ENCODE data around the gene RPL22L1.
"Not testable (repeated sequence)": the region's sequence is repeated elsewhere in the genome, so short reads cannot be mapped to it uniquely, and the experiment has no call there.

Gene RPL22L1

DNA sequence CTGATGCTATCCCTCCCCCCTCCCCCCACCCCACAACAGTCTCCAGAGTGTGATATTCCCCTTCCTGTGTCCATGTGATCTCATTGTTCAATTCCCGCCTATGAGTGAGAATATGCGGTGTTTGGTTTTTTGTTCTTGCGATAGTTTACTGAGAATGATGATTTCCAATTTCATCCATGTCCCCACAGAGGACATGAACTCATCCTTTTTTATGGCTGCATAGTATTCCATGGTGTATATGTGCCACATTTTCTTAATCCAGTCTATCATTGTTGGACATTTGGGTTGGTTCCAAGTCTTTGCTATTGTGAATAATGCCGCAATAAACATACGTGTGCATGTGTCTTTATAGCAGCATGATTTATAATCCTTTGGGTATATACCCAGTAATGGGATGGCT, 8.7 kb upstream of the RPL22L1 start:
- DNase-seq (ENCODE audit: low read depth), result not testable (repeated sequence)

DNA sequence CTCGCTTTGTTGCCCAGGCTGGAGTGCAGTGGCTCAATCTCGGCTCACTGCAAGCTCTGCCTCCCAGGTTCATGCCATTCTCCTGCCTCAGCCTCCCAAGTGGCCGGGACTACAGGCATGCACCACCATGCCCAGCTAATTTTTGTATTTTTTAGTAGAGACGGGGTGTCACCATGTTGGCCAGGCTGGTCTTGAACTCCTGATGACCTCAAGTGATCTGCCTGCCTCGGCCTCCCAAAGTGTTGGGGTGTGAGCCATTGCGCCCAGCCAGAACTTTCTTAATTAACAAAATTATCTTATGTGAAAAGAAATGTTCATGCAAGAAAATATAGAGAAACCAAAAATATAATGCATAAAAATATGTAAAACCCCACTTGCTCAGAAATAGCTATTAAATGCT, 7.3 kb upstream of the RPL22L1 start:
- not testable (repeated sequence) for DNase-seq (ENCODE audit: low read depth)

DNA sequence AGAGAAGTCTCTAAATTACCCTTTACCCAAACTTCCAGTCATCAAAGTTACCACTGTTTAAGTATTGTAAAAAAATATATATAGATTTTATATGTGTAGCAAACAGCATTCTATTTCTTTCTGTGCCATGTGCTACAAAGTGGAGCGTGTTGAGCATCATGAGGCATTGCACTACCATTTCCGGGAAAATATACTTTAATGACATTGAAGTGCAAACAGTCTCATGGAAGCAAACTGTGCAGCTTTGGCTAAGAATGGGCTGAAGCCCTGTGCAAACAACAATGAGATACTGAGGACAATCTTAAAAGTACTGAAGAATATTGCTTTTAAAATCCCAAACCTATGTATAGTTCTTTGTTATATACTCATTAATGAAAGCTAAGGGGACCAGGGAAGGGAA, 6.5 kb upstream of the RPL22L1 start:
- DNase-seq (ENCODE audit: low read depth), result no peak

DNA sequence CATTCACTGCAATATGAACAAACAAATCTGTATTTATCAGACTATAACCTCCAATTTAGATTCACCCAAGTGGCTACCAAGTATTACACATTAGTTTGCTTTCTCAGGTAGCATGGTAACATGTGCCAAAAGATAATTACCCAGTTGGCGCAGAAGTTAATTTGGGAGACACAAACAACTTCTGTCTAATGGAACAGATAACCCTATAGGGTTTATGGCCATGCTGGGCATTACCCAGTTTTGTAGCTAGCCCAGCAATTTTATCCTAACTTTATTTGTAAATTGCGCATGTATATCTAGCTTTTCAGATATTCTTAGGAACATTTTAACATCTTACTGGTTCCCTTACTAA, 780 bp downstream of the RPL22L1 start:
- DNase-seq (ENCODE audit: low read depth), result no peak

DNA sequence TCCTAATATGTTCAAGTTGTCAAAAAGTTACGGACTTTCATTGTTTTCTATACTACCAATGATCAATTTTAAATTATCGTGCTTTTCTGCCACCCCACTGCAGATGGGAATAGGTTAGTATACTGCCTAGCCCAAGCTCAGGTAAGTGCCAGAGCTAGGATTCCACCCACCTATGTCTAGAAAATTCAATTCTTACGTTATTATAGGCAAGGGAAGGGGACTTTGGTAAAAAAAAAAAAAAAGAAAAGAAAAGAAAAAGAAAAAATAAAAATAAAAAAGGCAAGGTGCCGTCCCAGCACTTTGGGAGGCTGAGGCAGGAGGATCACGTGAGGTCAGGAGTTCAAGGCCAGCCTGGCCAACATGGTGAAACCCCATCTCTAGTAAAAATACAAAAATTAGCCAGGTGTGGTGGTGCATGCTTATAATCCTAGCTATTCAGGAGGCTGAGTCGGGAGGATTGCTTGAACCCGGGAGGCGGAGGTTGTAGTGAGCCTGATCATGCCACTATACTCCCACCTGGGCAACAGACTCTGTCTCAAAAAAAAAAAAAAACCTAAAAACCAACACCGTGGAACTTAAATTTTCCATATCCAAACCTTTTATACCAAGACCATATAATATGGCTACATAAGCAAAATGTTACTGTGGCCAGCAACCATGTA, 1.3 kb downstream of the RPL22L1 start:
- no peak for DNase-seq (ENCODE audit: low read depth)

DNA sequence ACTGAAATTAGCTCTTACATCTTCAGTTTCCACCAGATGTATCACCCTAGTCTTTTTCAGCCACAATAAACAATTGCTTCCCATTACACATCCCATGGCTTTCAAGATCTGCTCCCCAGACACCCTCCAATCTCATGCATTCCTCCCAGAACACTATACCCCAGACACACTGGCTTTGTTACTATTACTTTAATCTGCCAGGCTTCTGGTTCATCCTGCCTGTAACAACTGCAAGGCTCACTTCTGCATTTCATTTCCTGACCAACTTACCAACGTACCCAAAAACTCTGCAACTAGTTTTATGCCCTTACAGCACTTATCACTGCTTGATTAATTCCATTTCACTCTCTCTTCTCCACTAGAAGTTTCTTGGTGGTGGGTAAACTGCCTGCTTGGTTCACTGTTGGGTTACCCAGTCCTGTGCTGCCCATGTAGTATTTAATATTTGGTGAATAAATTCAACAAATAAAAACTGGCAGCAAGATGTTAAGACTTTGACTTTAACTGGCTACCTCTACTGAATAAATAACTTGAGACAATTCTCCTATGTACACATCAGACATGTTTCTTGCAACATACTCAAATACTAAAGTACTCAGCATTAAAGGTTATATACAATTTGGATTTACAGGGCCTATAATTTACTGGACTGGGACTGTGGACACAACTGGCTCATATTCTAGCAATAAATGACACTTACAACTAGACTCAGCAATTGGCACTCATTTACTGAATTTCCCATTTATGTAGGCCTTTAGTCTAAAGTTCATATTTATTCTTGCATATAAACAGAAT, 2.7 kb downstream of the RPL22L1 start:
- no peak for DNase-seq (ENCODE audit: low read depth)

DNA sequence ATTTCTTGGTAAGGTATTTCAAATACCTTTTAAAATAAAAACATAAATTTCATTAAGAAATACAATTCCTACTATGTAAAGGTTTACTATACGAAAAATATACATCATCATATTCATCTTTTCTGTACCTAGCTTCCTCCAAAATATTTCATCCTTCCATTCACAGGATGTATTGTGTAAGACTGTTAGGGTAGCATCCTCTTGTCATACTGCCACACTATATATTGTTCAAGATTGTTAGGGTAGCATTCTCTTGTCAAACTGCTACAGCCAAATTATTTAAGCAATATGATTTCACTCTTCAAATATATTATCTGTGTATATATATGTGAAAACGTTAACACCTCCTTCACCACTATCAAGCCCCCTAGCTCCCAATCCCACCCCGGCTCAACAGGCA, 3.5 kb downstream of the RPL22L1 start:
- DNase-seq (ENCODE audit: low read depth), result no peak

DNA sequence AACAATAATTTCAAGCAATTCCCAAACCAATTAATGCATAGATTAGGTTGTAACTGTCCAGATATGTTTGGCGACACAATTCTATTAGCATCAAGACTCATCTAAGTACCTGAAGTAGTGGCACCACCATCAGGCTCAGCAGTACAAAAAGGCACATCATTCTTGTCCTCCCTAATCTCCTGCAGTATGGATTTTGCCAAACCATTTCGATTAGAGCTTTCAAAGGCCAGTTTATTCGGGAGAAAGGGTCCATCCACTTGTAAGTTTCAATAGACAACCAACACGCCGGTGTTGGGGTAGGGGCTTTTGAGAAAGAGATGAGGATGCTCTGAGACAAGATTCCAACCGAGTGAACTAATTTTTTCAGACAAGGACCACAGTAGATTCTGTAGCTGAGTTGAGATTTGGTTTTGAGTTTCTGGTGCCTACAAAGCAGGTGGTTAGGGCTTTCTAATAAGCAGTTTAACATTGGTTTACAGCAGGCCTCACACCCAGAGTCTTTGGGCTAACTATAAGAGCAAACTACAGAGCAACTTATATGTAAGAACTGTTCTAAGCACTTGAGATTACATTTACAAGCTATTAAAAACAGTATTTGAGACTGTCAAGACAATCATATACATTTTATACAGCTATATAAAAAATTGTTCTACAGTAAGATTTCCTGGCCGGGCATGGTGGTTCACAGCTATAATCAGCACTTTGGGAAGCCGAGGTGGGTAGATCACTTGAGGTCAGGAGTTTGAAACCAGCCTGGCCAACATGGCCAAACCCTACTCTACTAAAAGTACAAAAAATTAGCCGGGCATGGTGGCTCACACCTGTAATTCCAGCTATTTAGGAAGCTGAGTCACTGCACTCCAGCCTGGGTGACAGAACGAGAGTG, 4.5 kb downstream of the RPL22L1 start:
- no peak for DNase-seq (ENCODE audit: low read depth)

DNA sequence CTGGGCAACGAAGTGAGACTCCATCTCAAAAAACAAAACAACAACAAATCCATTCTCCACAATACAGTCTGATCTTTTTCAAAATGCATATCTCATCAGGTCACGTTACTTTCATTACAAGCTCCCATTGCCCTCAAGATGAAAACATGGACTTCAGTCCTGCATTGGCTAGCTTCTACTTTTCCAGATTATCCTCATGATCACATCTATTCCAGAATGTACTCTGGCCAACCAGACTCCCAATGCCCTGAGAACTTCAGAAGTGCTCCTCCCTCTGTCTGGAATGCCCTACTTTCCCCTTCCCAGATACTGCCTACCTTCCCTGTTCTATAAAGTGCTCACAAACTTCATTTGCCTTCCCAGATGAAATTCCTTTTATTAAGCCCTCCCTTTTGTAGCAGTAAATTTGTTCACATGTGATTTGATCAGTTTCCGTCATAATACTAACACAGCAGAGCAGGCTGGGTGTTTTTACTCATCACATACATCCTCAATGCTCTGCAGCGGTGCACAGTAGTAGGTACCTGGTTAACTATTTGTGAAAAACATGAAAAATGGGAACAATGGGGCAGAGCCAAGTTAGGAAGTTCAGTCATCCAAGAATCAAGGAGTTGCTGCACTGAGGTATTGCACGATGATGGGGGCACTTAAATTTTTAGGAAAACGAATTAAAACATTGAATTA, 5.3 kb downstream of the RPL22L1 start:
- DNase-seq (ENCODE audit: low read depth), result no peak

DNA sequence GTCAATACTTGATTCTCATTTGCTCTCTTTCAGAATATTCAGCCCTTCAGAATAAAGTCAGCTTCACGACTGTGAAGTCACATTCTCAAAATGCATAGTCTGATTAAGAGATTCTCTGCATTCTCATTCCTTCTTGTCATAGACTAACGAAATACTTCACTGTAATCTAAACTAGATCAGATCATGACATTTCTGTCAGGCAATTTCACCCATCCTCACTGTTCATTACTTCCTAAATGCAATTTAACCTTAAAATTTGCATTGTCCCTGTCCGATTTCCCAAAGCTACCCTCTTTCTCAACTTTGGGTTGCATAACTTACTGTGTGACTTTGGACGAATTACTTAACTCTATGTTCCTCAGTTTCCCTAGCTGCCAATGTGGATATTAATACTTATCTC, 6.2 kb downstream of the RPL22L1 start:
- no peak for DNase-seq (ENCODE audit: low read depth)

DNA sequence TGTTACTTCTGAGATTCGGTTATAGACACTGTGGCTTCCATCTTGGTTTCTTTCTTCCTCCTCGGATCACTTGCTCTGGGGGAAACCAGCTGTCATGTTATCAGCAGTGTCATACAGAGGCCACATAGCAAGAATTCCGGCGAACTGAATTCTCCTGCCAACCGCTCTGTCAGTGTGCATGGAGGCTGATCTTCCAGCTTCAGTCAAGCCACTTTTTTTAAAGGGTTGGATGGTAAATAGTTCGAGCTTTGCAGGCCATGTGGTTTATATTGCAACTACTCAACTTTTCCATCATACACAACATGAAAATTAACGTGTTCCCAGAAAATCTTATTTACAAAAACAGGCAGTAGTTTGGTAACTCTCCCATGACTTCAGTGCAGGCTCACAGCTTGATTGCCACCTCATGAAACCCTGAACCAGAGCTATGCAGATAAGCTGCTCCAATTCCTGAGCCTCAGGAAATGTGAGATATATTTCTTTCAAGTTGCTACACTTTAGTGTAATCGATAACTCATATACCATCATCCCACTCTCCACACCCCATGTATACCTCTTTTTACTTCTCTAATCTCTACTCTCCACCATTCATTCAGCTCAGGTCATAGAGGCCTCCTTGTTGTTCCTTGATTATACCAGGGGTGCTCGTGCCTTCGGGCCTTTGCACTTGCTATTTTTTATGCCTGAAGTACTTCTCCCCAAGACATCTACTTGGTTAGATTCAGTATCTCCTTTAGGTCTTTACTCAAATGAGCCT, 7.2 kb downstream of the RPL22L1 start:
- DNase-seq (ENCODE audit: low read depth), result no peak

DNA sequence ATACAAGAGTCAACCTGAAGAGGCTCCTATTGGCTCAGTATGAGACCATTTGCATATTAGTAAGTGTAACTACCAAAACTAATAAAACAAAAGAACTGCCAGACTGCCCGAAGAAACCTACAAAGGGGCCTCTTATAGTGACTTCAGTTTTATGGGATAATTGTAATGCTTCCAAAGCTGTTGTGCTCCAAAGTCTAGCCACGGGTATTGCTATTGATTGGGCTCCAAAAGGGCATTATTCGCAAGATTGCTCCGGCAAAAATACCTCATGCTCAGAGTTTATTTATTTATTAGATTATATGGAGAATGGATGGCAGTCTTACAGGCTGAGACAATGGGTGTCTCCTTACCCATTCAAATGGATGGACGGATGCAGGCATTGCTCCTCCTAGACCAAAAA, 11.4 kb downstream of the RPL22L1 start:
- DNase-seq (ENCODE audit: low read depth), result no peak

DNA sequence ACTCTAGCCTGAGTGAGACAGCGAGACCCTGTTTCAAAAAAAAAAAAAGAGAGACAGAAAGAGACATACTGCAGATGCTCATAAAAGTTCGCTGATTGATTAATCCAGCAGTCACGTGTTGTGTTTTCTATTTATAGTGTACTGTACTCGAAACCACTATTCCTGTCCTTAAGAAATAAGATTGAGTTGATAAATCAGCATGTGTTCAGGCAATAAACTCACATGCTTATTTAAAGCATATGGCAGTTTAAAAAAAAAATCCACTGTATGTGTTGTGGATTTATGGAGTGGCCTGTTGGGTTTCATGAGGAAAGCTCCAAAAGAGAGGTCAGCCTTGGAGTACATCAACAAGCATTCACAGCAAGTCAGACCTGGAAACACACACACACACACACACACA, 17.7 kb downstream of the RPL22L1 start:
- DNase-seq (ENCODE audit: low read depth), result no peak

DNA sequence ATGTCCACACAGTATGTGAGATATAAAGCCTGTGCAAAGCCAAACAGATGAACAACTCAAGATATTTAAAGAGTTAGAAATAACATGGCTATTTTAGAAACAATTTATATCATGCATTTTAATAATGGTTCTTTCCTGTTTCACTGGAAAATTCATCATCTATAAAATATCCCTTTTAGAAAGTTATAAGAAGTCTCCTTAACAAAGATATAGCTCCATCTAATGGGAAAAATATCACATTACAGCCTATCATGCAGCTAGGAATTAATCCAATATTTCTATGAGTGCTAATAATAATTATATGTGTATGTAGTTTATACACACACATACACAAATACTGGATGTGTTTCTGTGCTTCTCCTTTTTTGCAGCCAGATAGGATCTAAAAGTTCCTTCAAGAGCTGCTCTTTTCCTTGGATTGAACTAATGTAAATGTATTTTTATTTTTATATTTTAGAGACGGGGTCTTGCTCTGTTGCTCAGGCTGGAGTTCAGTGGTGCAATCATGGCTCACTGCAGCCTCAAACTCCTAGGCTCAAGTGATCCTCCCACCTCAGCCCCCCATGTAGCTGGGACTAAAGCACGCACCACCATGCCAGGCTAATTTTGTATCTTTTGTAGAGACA, 21.6 kb downstream of the RPL22L1 start:
- DNase-seq (ENCODE audit: low read depth), result no peak

DNA sequence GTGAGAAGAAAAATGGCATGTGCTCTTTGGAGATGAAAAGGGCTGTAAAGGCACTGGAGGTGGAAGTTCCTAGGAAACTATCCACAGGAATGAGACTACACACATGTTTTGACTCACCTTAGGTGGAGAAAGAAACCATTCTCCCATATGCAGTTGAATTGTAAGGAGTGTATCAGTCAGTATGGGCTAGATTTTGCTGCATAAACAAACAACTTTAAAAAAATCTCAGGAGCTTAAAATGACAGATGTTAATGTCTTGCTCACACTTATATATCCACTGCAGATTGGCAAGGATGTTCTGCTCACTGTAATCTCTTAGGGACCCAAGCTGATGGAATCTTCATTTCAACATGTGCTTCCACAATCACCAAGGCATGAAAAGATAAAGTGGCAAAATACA, 25.6 kb downstream of the RPL22L1 start:
- no peak for DNase-seq (ENCODE audit: low read depth)

DNA sequence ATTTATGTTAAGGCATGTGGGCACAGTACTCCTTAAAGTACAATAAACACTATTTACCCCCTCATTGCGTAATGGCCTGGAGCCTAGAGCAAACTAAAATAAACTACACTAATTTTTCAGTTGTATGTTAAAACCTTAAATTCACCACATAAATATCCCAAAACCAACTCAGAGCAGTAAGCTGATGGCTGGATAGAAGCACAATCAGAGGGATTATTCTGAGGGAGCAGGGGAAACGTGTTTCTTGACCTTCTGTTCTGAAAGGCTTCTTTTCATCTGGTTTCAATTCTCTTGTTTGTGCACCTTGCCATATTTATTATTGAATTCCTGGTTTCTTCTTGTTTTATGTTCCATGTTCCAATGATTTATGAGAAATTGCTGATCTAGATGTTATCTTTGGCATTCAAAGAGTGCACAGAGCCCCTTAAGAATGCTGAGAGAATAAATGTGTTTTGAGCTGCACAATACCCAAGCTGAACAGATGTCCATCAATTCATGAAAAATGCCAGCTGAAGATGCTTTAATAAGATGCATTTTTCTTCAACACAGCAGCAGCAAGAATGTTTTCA, 29.6 kb downstream of the RPL22L1 start:
- no peak for DNase-seq (ENCODE audit: low read depth)

DNA sequence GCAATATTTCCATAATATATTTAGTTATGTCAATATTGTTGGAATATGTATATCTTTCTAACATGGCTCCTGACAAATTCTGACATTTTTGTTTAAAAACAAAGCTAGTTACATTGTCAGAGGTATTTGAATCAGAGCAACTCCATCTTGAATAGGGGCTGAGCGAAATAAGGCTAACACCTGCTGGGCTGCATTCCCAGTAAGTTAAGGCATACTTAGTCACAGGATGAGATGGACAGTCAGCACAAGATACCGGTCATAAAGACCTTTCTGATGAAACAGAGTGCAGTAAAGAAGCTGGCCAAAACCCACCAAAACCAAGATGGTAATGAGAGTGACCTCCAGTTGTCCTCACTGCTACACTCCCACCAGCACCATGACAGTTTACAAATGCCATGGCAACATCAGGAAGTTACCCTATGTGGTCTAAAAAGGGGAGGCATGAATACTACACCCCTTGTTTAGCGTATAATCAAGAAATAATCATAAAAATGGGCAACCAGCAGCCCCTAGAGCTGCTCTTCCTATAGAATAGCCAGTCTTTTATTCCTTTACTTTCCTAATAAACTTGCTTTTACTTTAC, 30.4 kb downstream of the RPL22L1 start:
- DNase-seq (ENCODE audit: low read depth), result no peak

DNA sequence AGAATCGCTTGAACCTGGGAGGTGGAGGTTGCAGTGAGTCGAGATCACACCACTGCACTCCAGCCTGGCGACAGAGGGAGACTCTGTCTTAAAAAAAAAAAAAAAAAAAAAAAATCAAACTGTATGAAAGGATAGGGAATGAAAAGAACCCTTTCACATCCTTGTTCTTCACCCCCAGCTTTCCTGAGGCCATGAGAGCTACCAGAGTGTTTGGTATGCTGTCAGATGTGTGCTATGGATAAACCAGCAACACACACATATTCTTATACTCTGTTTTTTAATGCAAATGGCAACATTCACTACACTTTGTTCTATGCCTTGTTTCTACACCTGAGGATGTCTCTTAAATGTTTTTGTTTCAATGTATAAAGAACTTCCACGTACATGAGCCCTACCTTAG, 33.5 kb downstream of the RPL22L1 start:
- no peak for DNase-seq (ENCODE audit: low read depth)

DNA sequence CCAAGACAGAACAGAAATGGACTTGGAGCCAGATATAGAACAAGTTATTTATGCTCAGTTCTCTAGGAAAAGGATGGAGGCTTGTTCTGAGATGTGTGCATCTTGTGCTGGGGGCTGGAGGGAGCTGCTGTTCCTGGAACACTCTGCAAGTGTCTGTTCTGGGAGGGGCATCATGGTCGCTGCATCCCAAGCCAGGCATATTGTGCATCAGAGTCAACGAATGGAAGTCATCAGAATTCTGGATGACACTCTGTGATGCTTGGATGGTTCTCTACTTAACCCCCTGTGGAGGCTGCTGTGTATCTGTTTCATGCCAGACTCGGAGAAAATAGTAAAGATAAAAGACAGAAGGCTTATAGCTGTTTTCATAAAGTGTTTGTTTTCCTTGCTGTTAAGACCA, 34.7 kb downstream of the RPL22L1 start:
- no peak for DNase-seq (ENCODE audit: low read depth)

DNA sequence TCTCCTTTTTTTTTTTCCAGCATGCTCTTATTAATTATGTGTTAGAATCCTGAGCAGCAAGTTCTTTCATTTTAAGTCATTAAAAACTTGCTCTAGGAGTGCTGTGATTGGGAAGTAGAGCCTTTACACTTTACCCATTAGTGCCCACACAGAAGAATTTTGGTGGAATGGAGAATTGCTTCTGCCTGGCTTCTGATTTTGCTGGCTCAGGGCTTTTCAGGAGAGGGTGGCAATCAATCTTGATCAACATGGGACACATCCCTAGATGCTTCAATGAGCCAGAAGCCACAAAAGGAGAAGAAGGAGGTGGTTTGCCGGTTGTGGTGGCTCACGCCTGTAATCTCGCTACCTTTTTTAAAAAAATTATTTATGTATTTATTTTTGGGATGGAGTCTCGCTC, 39.4 kb downstream of the RPL22L1 start:
- DNase-seq (ENCODE audit: low read depth), result no peak

Measured in stimulated activated CD4-positive, alpha-beta T cell treated with anti-CD3 and anti-CD28 coated beads, Interleukin-2, amount 100 ng/mL, for 4 hours (primary cell).